OCI-LY3 (cell line): Measurements from ENCODE around the gene TSR3.

Experiments used
- EZH2phosphoT487 ChIP-seq: fragments of 200-600 bp; shearing (Covaris generic); IDR thresholded peaks from 2 replicates; pipeline ENCODE4 v1.6.1; 2018; ENCODE audit warnings: antibody characterized with exemption, mixed run types, low read depth
- TF ChIP-seq, protein P1 (sequence below): fragments of 200-600, 300-600 bp; sonication (generic); IDR thresholded peaks from 2 replicates; pipeline ENCODE4 v1.5.1; 2014; ENCODE audit warnings: antibody characterized with exemption, low read length, low read depth

DNA sequence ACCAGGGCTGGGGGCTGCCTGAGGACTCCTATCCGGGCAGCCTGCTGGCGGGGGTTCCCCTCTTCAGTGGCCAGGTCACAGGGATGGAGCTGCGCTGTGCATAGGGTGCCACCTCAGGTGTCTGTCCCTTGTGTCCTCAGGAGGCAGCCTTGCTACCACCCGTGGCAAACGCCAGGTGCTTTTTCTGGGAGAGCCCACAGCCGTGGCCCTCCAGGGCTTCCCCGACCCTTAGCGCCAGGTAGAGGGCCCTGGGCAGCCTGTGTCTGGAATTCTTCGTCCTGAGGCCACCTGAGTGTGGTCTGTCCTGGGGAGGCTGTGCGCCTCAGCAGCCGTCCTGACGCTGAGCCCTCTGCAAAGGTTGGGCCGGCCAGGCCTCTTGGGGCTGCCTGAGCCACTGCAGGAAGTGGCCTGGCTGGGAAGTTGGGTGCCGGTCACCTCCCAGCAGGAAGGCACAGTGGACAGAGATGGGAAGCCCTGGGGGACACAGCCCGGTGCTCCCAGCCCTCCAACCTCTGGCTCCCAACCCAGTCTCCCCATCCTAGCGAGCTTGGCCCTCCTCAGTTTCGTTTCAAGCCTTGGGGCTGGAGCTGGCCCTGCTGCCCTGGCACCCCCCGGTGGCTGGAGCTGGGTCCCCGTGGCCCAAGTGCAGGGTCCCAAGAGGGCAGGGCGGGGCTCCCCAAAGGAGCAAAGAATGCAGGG lies 25.9 kb downstream of the TSR3 start:
- TF ChIP-seq, protein P1, sequence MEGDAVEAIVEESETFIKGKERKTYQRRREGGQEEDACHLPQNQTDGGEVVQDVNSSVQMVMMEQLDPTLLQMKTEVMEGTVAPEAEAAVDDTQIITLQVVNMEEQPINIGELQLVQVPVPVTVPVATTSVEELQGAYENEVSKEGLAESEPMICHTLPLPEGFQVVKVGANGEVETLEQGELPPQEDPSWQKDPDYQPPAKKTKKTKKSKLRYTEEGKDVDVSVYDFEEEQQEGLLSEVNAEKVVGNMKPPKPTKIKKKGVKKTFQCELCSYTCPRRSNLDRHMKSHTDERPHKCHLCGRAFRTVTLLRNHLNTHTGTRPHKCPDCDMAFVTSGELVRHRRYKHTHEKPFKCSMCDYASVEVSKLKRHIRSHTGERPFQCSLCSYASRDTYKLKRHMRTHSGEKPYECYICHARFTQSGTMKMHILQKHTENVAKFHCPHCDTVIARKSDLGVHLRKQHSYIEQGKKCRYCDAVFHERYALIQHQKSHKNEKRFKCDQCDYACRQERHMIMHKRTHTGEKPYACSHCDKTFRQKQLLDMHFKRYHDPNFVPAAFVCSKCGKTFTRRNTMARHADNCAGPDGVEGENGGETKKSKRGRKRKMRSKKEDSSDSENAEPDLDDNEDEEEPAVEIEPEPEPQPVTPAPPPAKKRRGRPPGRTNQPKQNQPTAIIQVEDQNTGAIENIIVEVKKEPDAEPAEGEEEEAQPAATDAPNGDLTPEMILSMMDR: no peak
- no peak for TF ChIP-seq EZH2phosphoT487
